HG03571 (cell line): ENCODE data around the gene DGCR2.
"Not testable (repeated sequence)": the region's sequence is repeated elsewhere in the genome, so short reads cannot be mapped to it uniquely, and the experiment has no call there.

Experiments
- ATAC-seq: cut with Tn5 transposase; IDR thresholded peaks from one replicate; pipeline ENCODE4 v1.9.1; 2021; ENCODE audit not compliant: unreplicated experiment

The DGCR2 gene

DNA sequence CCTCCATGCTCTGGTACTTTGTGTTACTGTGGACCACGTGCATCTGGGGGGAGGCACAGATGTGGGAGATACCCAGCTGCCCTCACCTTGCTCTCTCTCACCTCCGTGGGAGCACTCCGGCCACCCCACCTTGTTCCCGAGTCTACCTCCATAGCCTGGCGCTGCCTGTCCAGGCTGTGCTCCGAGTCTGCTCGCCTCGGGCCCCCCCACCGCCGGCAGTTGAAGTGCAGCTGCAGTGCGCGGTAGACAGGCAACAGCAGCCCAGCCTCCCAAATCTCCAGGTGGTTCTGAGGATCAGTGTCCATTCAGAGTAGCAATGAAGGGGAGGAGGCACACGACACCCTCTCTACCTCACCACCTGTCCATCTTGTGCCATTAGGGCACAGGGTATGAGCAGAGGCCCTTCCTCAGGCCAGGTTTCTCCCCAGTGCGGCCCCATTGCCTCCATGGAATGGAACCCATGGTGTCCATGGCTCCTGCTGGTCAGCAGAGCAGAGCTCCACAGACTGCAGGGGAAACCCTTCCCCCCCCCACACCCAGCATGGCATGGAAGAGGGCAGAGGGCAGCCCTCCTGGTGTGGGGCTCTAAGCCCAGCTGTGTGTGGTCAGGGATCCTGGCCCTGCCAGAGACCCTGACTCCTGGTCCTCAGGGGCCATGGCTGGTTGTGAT lies 89.2 kb downstream of the DGCR2 start:
- not testable (repeated sequence) for ATAC-seq

DNA sequence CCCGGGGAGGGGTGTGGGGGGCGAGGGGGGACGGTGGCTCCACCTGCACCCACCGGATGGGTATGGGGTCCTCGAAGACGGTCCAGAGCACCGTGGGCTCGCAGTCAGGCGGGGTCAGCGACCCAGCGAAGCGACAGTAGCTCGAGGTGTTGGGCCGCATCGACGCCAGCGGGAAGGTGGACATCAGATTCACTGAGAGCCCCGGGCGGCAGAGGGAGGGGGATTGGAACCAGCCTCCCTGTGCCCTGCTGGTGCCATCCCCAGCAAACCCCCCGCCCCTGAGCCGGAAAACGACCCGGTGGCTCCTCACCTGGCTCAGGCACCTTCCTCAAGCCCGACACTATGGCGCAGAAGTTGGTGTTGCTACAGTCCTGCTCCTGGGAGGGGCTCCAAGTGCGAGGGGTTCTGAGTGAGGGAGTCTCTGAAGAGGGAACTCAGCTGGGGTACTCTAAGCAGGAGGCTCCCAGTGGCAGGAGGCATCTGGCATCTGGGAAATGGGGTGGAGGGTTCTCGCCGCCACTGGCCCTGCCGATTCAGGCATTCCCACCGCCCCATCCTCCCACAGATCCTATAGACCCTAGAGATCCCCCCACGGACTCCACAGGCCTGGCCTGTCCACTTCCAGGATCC lies 89.9 kb downstream of the DGCR2 start:
- ATAC-seq, result not testable (repeated sequence)

DNA sequence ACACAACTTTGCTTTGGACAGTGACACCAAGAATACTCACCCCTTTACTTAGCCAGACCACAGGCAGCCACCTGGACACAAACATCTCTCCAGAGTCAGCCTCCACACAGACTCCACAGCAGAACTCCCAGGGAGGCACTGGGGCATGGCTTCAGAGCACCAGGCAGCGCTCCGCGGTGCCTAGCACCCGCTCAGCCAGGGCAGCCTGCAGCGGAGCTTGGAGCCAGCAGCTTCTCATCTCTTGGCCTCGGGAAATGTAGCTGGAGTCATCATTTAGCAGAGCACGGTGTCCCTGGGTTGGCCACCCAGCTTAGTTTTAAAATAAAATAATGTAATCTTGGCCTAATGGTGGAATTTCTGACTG lies 91.3 kb downstream of the DGCR2 start:
- not testable (repeated sequence) for ATAC-seq

DNA sequence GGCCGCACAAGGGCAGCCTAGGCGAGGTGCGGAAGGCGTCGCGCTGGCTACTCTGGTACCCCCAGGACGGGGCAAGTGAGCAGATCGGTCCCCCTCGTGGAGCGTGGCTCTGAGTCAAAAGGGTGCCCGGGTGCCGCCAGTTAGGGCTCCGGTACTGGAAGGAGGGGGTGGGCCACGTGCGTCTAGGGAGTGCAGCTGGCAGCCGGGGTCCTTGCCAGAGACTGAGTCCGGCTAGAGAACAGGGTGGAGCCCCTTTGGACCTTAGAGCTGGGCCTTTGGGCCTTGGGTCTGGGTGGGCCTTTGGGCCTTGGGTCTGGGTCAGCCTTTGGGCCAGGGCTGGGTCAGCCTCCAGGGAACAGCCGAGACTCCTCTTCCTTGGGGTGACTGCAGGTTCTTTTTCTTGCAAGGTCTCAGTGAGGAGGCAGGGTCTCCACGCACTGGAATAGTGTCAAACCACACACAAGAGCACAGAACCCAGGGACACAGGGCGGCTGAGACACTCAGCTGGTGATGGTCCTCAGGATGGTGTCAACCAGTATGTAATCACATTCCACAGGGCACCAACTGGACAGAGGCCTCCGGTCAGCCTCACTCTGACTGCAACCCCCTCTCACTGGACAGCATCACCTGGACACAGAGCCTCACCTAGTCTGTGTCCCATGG lies 91.9 kb downstream of the DGCR2 start:
- not testable (repeated sequence) for ATAC-seq

DNA sequence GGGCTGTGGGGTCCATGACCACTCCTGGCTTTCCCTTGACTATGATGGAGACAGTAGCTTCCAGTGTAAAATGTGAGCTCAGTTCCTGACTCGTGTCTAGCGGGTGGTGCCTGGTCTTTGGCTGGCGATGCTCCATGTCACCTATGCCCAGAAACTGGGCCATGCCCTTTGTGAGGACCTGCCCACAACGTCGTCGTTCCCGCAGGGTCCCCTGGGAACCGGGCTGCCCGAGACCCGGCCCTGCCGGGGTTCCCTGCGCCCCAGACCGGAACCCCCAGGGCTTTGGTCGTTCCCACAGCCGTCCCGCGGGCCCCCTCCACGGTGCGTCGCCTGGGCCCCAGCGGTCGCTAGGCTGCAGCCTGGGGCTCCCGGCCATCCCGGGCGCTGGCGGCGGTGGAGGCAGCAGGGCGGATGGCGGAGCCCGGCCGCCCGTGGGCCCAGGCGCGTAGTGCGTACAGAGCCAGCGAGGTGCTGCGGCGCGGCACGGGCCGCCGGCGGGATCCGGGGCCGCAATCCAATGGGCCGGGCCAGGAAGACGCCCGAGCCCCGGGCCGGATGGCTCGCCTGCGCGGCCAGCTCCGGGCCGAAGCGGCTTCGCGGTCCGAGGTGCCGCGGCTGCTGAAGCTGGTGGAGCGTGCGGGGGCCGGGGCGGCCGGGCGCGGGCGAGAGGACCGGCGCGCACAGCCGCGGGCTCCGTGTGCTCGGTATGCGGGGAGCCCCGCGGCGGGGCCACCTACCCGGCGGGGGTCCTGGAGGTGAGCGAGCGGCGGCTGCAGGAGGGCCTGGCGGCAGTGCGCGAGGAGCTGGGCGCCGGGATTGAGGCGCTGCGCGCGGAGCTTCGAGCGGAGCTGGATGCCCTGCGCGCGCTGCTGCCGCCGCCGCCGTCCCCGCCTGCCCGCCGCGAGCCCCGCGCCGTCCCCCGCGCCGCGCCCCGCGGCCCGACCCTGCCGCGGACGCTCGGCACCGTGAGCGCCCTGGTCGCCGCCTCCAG lies 92.8 kb downstream of the DGCR2 start:
- ATAC-seq, result not testable (repeated sequence)

DNA sequence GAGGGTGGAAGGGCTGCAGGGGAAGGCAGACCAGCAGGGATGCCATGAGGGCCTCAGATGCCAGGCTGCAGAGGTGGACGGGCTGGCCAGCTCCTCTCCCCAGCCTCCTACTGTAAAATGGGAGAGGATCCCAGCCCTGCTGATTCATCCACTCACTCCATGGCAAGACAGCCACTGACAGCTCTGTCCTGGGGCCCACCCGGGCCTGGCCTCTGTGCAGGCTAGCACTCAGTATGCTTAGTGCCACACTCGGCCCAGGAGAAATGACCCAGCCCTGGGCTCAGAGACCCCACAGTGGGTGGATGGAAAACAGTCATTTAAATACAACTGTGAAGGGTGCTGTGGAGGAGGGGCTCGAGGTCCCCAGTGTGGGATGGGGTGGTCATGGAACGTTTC lies 94.2 kb downstream of the DGCR2 start:
- not testable (repeated sequence) for ATAC-seq

DNA sequence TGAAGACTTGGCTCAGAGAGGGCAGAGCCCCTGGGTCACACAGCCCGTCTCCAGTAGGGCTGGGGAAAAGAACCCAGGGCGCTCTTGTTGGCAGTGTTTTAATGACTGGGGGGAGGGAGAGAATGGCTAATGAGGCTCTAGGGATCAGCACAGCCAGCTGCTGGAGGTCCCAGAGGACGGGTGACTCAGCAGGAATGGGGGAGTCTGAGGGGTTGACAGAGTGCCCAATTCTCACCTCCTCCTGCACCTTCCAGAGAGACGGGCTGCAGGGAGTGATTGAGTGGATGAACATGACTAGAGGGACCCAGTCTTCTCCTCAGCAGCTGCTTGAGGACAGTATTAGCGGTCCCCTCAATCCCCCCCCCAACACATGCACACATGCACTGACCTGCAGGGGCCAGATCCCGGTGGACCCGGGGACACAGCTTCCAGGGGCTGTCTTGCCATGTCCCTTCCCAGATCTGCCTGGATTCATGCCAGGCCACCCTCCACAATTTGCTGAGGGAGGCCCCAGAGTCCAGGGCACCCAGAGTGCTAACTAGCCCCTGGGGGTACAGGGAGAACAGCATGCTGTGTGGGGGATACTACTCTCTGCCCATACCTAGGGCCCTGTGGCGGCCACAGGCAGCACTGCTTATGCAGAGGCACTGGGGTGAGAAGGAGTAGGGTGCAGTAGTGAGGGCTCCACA lies 94.7 kb downstream of the DGCR2 start:
- ATAC-seq, result not testable (repeated sequence)

DNA sequence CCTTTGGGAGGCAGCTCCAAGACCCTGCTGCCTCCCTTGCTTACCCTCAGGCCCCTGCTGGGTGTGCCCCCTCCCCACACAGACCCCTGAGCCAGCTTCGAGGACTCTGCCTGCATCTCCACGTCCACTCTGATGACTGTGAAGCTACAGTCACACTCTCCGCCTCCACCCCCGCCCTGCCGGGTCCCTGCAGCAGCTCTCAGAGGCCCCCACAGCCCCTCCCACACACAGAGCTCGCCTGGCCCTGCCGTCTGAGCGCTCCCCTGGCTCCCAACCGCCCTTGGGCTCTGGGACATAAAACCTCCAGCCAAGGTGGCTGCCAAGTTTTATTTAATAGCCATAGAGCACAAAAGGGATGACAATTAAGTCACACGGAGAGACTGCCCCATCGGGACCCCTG lies 96.1 kb downstream of the DGCR2 start:
- ATAC-seq, result not testable (repeated sequence)

DNA sequence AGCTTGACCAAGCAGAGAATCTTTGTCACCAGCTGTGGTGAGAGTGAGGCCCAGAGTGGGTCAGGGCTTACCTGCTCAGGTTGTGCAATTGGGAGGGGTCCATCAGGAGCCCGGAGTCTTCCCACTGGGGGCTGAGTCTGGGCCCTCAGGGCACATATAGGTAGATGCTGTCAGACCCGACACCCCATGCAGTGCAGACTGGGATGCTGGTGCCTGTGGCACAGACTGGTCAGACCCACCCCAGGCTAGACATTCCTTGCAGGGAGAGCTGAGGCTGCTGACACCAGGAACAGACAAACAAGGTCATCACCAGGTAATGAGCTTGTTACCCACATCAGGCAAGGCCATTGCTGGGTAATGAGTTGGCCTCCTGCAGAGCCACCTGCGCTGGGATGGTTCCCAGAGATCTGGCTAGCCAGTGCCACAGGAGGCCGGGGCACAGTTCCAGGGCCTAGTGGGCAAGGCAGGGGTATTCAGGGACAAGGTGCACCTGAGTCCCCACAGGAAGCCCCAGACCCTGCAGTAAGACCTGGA lies 97.2 kb downstream of the DGCR2 start:
- ATAC-seq, result not testable (repeated sequence)

DNA sequence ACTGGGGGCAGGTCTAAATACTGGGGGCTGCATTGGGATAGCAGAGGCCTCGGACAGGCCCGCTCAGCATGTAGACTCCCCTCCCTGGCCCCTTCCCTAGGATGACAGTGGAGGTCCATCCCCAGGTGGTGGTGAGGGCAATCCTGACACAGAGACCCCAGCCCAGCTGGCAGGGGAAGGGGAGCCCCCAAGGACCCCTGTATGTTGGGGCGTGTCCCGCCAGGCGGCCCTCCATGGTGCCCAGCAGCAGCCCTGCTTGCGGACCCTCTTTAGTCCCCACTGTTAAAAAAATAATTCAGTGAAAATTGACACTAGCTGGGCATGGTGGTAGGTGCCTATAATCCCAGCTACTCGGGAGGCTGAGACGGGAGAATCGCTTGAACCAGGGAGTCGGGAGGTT lies 98.3 kb downstream of the DGCR2 start:
- not testable (repeated sequence) for ATAC-seq

DNA sequence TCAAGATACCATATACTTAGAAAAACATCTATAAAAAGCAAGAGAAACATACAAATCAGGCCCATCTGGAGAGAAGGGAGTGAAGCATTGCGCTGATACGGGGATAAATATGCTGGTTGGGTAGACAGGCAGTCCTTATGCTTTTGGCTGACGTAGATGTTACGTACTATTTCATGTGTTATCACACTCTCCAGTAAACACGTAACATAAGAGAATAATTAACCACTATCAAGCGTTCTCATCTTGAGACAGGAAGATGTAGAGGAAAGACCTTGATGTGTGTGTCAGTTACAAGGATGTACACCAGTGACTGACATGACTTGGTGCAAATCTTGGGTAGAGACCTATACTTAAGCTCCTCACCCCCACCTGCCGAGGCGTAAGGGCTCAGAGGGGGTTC lies 99.5 kb downstream of the DGCR2 start:
- ATAC-seq, result no peak

DNA sequence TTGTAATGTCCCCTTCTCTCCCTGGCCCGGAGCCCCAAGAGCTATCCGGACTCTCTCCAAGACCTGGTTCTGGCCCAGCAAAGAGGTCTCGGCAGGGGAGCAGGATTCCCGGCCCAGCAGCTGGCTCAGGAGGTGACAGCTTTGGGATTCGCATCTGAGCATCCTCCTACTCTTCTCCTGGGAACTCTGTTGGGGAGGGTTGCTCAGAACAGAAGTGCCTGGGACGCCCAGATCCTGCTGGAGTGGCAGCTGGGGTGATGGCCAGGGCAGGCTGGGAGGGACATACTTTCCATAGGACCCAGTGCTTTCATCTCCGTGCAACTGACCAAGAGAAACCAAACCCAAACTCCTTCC lies 102.6 kb downstream of the DGCR2 start:
- ATAC-seq, result no peak

DNA sequence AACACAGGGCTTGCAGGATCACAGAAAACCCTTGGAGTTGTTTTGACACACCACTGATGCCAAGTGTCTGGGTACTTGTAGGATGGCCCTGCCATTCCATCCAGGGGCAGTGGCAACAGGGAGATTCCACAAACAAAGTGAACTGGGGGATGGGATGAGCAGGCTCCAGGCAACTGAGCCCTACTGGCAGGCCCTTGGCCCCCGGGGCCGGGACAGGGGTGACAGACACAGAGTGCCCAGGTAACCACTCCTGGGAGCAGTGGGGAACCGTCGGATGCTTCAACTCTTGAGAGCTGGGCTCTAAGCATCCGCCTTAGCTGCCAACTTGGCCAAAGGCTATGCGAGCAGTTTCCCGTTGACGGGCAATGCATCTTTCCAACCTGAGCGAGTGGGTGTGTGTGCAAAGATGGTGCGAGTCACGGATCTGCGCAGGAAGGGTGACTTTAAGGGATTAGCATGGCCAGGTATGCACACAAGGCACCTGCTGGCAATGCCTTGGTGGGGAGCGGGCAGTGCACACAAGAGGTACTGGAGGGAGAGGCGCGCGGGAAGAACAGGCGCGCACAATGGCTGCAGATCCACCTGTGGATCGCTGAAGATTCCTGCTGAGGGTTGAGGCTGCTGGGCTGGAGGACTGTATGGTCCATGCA lies 103.1 kb downstream of the DGCR2 start:
- no peak for ATAC-seq

DNA sequence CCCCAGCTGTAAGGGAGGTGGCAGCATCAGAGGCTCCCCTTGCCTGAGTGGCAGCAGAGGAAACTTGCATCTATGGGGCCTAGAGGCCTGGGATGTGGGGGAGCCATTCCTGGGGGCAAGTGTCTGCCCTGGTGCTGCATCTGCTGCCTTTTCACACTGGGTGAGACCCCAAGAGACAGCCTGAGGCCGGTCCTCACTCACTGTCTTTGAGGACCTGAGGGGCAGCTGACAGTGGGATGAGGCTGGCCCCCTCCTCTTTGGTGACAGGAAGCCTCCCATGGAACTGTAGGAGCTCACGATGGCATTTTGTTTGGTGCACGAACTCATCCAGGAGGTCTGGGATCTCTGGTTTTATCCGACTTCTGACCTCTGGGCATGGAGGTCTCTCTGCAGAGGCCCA lies 104.0 kb downstream of the DGCR2 start:
- ATAC-seq, result no peak

DNA sequence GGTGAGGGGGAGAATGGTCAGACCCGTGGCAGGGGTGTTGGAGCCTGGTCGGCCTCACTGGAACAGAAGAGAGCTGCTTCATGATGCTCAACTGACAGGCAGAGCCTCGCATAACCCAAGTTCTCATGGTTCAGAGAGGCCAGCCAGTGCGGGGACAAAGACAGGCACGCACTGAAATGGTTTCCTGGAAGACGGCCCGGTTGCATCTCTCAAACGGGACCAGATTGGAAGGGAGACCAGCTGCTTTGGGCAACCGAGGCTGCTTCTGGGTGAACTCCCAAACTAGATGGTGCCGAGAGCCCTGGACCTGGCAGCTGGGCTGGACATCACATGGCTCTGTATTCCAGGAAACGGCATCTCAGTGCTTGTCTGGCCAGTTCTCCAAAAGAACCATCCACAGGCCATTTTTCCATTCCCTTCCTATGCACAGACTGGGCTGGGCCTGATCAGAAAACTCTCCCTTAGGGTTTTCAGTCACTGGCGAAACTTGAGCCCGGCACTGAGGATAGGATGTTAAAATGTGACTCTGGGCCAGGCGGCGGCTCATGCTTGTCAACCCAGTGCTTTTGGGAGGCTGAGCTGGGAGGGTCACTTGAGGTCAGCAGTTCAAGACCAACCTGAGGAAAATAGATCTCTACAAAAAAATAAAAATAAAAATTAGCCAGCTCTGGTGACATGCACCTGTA lies 106.0 kb downstream of the DGCR2 start:
- no peak for ATAC-seq

DNA sequence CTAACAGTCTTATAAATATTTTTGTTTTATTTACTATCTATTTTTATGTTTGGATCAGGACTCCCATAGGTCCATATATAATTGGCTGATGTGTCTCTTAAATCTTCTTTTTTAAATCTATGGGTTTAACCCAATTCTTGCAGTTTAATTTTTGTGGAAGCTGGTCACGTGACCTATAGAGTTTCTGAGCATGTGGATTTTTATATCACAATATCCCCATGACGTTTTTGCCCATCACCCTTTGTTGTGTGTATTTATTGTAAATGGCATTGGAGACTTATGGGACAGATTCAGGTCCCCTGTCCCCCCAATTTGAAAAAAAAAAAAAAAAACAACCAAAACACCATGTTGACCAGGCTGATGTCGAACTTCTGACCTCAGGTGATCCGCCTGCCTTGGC lies 107.3 kb downstream of the DGCR2 start:
- no peak for ATAC-seq

DNA sequence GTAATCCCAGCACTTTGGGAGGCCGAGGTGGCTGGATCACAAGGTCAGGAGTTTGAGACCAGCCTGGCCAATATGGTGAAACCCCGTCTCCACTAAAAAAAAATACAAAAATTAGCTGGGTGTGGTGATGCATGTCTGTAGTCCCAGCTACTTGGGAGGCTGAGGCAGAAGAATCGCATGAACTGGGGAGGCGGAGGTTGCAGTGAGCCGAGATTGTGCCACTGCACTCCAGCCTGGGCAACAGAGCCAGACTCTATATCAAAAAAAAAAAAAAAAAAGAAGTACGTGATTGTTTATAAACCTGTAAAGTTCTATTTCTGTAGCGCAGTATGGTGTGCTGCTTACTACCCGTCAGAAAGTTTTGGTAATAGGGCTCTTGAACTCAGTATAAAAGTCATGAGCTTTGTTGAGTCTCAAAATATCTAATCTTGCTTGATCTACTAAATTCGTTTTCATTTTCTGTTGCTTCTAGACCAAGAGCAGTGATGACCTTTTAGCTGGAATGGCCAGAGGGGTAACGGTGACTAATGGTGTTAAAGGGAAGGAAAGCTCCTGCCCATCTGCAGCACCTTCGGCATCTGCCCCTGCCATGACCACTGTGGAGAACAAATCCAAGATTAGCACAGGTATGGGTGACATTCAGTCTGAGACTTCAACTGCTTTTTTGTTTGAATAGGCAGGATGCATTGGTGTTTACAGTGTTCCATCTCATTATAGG lies 108.2 kb downstream of the DGCR2 start:
- not testable (repeated sequence) for ATAC-seq

DNA sequence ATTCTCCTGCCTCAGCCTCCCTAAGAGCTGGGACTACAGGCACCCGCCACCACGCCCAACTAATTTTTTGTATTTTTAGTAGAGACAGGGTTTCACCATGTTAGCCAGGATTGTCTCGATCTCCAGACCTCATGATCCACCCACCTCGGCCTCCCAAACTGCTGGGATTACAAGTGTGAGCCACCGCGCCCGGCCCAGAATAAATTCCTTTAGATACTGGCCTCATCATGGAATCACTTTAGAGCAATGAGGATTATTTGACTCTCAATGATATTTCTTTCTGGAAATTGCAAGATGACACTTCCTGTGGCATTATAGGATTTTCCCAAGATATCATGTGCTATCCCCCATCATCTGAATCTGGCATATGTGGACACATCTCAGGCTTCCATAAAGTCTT lies 108.8 kb downstream of the DGCR2 start:
- ATAC-seq, result not testable (repeated sequence)
